MM.1S (cell line): ENCODE data around the gene SPRYD7.

Source experiments
- DNase-seq: peaks from one replicate; pipeline ENCODE4 v3.0.0-alpha.2; 2015
- H2AFZ ChIP-seq: fragments of 300-600 bp; sonication (generic); 2 replicates; pipeline ENCODE4 v1.6.0; 2016; ENCODE audit warnings: antibody characterized with exemption, low read length
- H3F3A ChIP-seq: fragments of 300-600 bp; sonication (generic); 2 replicates; pipeline ENCODE4 v1.6.1; 2016; ENCODE audit warnings: mild to moderate bottlenecking, antibody characterized with exemption, low read length, moderate library complexity, mixed read lengths; ENCODE audit not compliant: insufficient read depth
- H3K27ac ChIP-seq: fragments of 300-600 bp; sonication (generic); 2 replicates; pipeline ENCODE4 v1.5.1; 2016; ENCODE audit warnings: mild to moderate bottlenecking, low read length
- H3K27me3 ChIP-seq: fragments of 300-600 bp; sonication (generic); replicated peaks from 2 replicates; pipeline ENCODE4 v1.6.0; 2016; ENCODE audit warnings: low read length; ENCODE audit not compliant: insufficient read depth
- H3K36me3 ChIP-seq: fragments of 300-600 bp; sonication (generic); replicated peaks from 2 replicates; pipeline ENCODE4 v1.6.1; 2016; ENCODE audit warnings: mild to moderate bottlenecking, low read length, mixed read lengths; ENCODE audit not compliant: insufficient read depth
- H3K4me1 ChIP-seq: fragments of 300-600 bp; sonication (generic); 2 replicates; pipeline ENCODE4 v1.6.1; 2016; ENCODE audit warnings: low read length, mixed read lengths
- H3K4me2 ChIP-seq: fragments of 300-600 bp; sonication (generic); 2 replicates; pipeline ENCODE4 v1.6.0; 2016; ENCODE audit warnings: low read depth, low read length
- H3K4me3 ChIP-seq: fragments of 300-600 bp; sonication (generic); 2 replicates; pipeline ENCODE4 v1.5.1; 2016; ENCODE audit warnings: low read length, mixed read lengths
- H3K79me2 ChIP-seq: fragments of 300-600 bp; sonication (generic); 2 replicates; pipeline ENCODE4 v1.6.1; 2016; ENCODE audit warnings: mixed run types, low read length, mixed read lengths
- H3K9ac ChIP-seq: fragments of 300-600 bp; sonication (generic); 2 replicates; pipeline ENCODE4 v1.6.1; 2016; ENCODE audit warnings: low read length, mixed read lengths
- H3K9me2 ChIP-seq: fragments of 300-600 bp; sonication (generic); replicated peaks from 2 replicates; pipeline ENCODE4 v1.6.1; 2016; ENCODE audit warnings: mild to moderate bottlenecking, low read length, mixed read lengths; ENCODE audit not compliant: insufficient read depth
- H3K9me3 ChIP-seq: fragments of 300-600 bp; sonication (generic); replicated peaks from 2 replicates; pipeline ENCODE4 v1.6.1; 2016; ENCODE audit warnings: mild to moderate bottlenecking, low read length, mixed read lengths; ENCODE audit not compliant: insufficient read depth
- H4K20me1 ChIP-seq: fragments of 300-600 bp; sonication (generic); 2 replicates; pipeline ENCODE4 v1.6.1; 2016; ENCODE audit warnings: mild to moderate bottlenecking, low read length, moderate library complexity, mixed read lengths; ENCODE audit not compliant: insufficient read depth
- EZH2 ChIP-seq: fragments of 300-600 bp; sonication (generic); optimal IDR thresholded peaks from 2 replicates; pipeline ENCODE3; 2017; ENCODE audit warnings: low read depth, mild to moderate bottlenecking, antibody characterized with exemption, low read length, mixed read lengths
- EZH2phosphoT487 ChIP-seq: fragments of 300-600 bp; sonication (generic); IDR thresholded peaks from 2 replicates; pipeline ENCODE4 v1.6.1; 2018; ENCODE audit warnings: antibody characterized with exemption, low read length
- TF ChIP-seq, protein P1 (sequence below): fragments of 300-600 bp; sonication (generic); IDR thresholded peaks from 2 replicates; pipeline ENCODE4 v1.5.1; 2016; ENCODE audit warnings: antibody characterized with exemption, low read length, mixed read lengths

SPRYD7 gene

DNA sequence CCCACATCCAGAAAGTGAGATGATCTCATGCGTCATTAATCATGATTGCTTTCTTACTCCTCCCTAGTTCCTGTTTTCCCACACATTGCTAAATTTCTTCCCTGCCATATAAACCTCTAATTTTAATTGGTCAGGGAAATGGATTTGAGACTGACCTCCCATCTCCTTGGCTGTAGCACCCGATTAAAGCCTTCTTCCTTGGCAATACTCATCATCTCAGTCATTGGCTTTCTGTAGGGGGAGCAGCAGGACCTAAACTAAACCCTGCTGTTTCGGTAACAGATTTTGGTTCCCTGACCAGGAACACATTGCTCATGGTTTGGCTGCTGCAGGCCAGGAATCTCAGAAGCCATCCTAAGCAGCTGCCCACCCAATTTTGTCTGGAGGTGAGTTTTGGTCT, 61.7 kb downstream of the SPRYD7 start:
- H3F3A ChIP-seq: no peaks in the 10 kb centered on the region
- no peaks in the 10 kb centered on the region for H3K9me3 ChIP-seq
- no peak for DNase-seq

DNA sequence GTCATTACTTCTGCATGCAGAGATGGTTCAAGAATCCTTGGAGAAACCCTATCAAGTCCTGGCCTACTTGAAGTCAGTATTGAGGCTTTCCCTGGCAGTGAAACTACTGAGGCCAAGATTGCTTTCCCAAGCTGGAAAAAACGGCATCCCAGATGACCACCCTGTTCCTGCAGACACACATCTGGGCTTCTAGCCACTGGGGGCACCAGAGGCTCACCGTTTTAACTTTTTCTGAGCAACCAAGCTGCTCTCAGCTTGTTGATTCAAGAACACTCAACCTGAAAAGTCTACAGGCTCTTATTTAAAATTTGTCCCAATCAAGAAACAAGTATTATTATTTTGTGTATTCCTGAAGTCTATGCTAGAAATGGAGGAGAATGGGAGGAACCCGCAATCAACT, 66.6 kb downstream of the SPRYD7 start:
- TF ChIP-seq EZH2 (no peak), EZH2phosphoT487 (no peak)
- TF ChIP-seq, protein P1, sequence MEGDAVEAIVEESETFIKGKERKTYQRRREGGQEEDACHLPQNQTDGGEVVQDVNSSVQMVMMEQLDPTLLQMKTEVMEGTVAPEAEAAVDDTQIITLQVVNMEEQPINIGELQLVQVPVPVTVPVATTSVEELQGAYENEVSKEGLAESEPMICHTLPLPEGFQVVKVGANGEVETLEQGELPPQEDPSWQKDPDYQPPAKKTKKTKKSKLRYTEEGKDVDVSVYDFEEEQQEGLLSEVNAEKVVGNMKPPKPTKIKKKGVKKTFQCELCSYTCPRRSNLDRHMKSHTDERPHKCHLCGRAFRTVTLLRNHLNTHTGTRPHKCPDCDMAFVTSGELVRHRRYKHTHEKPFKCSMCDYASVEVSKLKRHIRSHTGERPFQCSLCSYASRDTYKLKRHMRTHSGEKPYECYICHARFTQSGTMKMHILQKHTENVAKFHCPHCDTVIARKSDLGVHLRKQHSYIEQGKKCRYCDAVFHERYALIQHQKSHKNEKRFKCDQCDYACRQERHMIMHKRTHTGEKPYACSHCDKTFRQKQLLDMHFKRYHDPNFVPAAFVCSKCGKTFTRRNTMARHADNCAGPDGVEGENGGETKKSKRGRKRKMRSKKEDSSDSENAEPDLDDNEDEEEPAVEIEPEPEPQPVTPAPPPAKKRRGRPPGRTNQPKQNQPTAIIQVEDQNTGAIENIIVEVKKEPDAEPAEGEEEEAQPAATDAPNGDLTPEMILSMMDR: no peak
- DNase-seq: no peak

More for the DNA sequence above, 61.7 kb downstream of the SPRYD7 start:
- Histone ChIP-seq H4K20me1 (no peaks in the 10 kb centered on the region), H3K4me2 (no peak overlapping the region), H3K4me3 (no peak overlapping the region), H3K79me2 (no peaks in the 10 kb centered on the region), H3K4me1 (no peaks in the 10 kb centered on the region), H3K9ac (no peak overlapping the region), H3K27ac (no peak overlapping the region), H3K36me3 (no peaks in the 10 kb centered on the region), H2AFZ (no peak overlapping the region), H3K27me3 (no peaks in the 10 kb centered on the region), H3K9me2 (no peaks in the 10 kb centered on the region)
- TF ChIP-seq EZH2phosphoT487 (no peak), EZH2 (no peak)
- TF ChIP-seq, protein P1: no peak

DNA sequence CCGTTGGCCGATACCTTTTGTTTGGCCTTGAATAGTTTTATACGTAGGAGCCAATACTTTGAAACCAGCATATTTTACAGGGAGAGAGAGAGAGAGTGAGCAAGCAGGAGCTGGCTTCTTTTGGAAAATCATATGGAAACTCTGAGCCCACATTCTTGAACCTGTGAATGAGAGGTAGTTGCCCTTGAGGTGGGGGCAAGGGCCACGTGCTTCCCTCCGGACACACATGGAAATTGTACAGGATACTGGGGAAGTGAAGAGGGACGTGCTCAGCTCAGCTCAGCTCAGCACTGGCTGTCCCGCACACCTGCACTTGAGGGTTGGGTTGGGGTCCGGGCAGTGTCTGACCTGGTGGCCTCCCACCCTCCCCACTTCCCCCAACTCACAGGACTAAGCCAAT, 68.3 kb downstream of the SPRYD7 start:
- no peaks in the 10 kb centered on the region for H3K9me2 ChIP-seq
- no peaks in the 10 kb centered on the region for H3K79me2 ChIP-seq
- H3K9ac ChIP-seq: no peak overlapping the region
- no peaks in the 10 kb centered on the region for H3K9me3 ChIP-seq
- no peak for TF ChIP-seq EZH2
- TF ChIP-seq EZH2phosphoT487: no peak
- TF ChIP-seq, protein P1: no peak
- H3F3A ChIP-seq: no peaks in the 10 kb centered on the region
- no peak overlapping the region for H3K27ac ChIP-seq
- no peaks in the 10 kb centered on the region for H4K20me1 ChIP-seq
- no peak overlapping the region for H3K4me2 ChIP-seq
- no peaks in the 10 kb centered on the region for H3K36me3 ChIP-seq
- no peaks in the 10 kb centered on the region for H3K27me3 ChIP-seq
- no peak for DNase-seq
- H2AFZ ChIP-seq: no peak overlapping the region
- H3K4me1 ChIP-seq: no peaks in the 10 kb centered on the region
- H3K4me3 ChIP-seq: no peak overlapping the region

More for the DNA sequence above, 66.6 kb downstream of the SPRYD7 start:
- Histone ChIP-seq H4K20me1 (no peaks in the 10 kb centered on the region), H3K4me3 (no peak overlapping the region), H3K36me3 (no peaks in the 10 kb centered on the region), H3K4me2 (no peak overlapping the region), H3K4me1 (no peaks in the 10 kb centered on the region), H2AFZ (no peak overlapping the region), H3K79me2 (no peaks in the 10 kb centered on the region), H3K27me3 (no peaks in the 10 kb centered on the region), H3K9me2 (no peaks in the 10 kb centered on the region), H3K27ac (no peak overlapping the region), H3F3A (no peaks in the 10 kb centered on the region), H3K9ac (no peak overlapping the region), H3K9me3 (no peaks in the 10 kb centered on the region)
